Skeletal muscle tissue (tissue), 5 donors: ENCODE data around the gene TTYH1. TPM values are rescaled to one million over a fixed set of nuclear protein-coding genes. Genes with fewer than 3 reads are reported as not detected.

Experiments
- H3K27ac ChIP-seq: one replicate; pipeline ENCODE4 v1.7.0; 2013; ENCODE audit warnings: mild to moderate bottlenecking, low read depth, low read length, inconsistent platforms
- H3K27me3 ChIP-seq, 3 donors: one replicate each; pipeline ENCODE4 v1.7.0; 2013; ENCODE audit warnings: low read length in 3 of 3; ENCODE audit not compliant: control insufficient read depth in 3 of 3, insufficient read depth in 3 of 3
- H3K36me3 ChIP-seq, 3 donors: one replicate each; pipeline ENCODE4 v1.7.0; 2013; ENCODE audit warnings: low read length in 3 of 3; ENCODE audit not compliant: control insufficient read depth in 3 of 3, insufficient read depth in 3 of 3
- H3K4me1 ChIP-seq, 3 donors: one replicate each; pipeline ENCODE4 v1.7.0; 2013; ENCODE audit warnings: low read length in 3 of 3, mild to moderate bottlenecking in 3 of 3; ENCODE audit not compliant: control insufficient read depth in 3 of 3, insufficient read depth in 3 of 3
- H3K4me3 ChIP-seq, 3 donors: one replicate each; pipeline ENCODE4 v1.7.0; 2013; ENCODE audit warnings: low read length in 3 of 3
- H3K9ac ChIP-seq, 3 donors: one replicate each; pipeline ENCODE4 v1.7.0; 2013; ENCODE audit warnings: low read length in 3 of 3, mild to moderate bottlenecking in 3 of 3, moderate library complexity in 2 of 3, low read depth in 1 of 3
- H3K9me3 ChIP-seq, 3 donors: one replicate each; pipeline ENCODE4 v1.7.0; 2013; ENCODE audit warnings: low read length in 3 of 3; ENCODE audit not compliant: control insufficient read depth in 3 of 3
- small RNA-seq: library from RNA; depleted of rRNA; stranded (forward); fragments of <200 nt; gene quantifications from one replicate; pipeline ENCODE3, GENCODE V24; 2014
- total RNA-seq: library from RNA; depleted of rRNA; stranded (reverse); fragments of >200 nt; gene quantifications from one replicate; pipeline ENCODE4 v1.2.3, GENCODE V29; 2014
- donor health status: Osteomylitis.

Gene TTYH1
- total RNA-seq, 1 donor from 2014 or later: 1.0 TPM

DNA sequence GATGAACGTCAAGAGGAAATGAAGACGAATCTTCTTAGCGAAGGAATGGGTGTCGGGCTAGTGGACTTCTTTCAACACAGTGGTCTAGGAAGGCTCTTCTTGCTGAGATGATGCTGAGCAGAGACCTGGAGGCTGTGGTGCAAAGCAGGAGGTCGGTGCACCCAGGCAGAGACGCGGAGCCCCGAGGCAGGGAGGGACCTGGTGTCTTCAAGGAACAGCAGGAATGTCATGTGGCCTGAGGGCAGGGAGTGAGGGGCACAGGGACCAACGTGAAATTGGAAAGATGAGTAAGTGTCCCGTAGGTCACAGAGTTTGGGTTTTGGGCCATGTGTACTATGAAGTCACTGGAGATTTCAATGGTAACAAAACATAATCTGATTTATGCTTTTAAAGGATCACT lies 69.2 kb downstream of the TTYH1 start:
- Histone ChIP-seq H3K4me1 (no peaks in the 10 kb centered on the region), H3K9me3 (no peaks in the 10 kb centered on the region), H3K9ac (no peak overlapping the region), H3K27me3 (peaks cover 0 to 7% (median 3%) of the 10 kb centered on the region in 3 donors), H3K36me3 (no peaks in the 10 kb centered on the region), H3K27ac (no peak overlapping the region), H3K4me3 (no peak overlapping the region)

GRCh38 chr19:54485851-54486250 lies 70.6 kb downstream of the TTYH1 start:
- Histone ChIP-seq H3K9ac (no peak overlapping the region), H3K27me3 (peaks cover 0 to 7% (median 3%) of the 10 kb centered on the region in 3 donors), H3K27ac (no peak overlapping the region), H3K4me3 (no peak overlapping the region), H3K9me3 (no peaks in the 10 kb centered on the region), H3K4me1 (no peaks in the 10 kb centered on the region), H3K36me3 (no peaks in the 10 kb centered on the region)

Small RNAs within 50 kb of the gene (small RNA-seq; reads per million reads assigned to genes)
- gene AC245884.3: not detected

Other genes starting within 250 kb of the TTYH1 start
- 1.0 TPM for gene TMC4, start 242.3 kb upstream of the TTYH1 start, total RNA-seq
- gene MBOAT7, start 225.9 kb upstream of the TTYH1 start, total RNA-seq: 8.9 TPM
- gene TSEN34, start 224.2 kb upstream of the TTYH1 start, total RNA-seq: 29.7 TPM
- 4,630 TPM for gene RPS9, start 214.6 kb upstream of the TTYH1 start, total RNA-seq
- gene LILRB3, start 192.5 kb upstream of the TTYH1 start, total RNA-seq: 4.2 TPM
- under 0.01 TPM for gene LILRA6, start 172.7 kb upstream of the TTYH1 start, total RNA-seq
- 2.6 TPM for gene LILRB5, start 158.2 kb upstream of the TTYH1 start, total RNA-seq
- gene LILRB2, start 134.4 kb upstream of the TTYH1 start, total RNA-seq: 0.52 TPM
- gene LILRA5, start 102.3 kb upstream of the TTYH1 start, total RNA-seq: 2.6 TPM
- gene LILRA4, start 76.3 kb upstream of the TTYH1 start, total RNA-seq: under 0.01 TPM
- 8.4 TPM for gene LAIR1, start 50.5 kb upstream of the TTYH1 start, total RNA-seq
- gene LENG8, start 33.7 kb downstream of the TTYH1 start, total RNA-seq: 15.1 TPM
- 4.2 TPM for gene LENG9, start 48.3 kb downstream of the TTYH1 start, total RNA-seq
- gene CDC42EP5, start 57.8 kb downstream of the TTYH1 start, total RNA-seq: 31.8 TPM
- not detected for gene LAIR2, start 87.4 kb downstream of the TTYH1 start, total RNA-seq
- 1.0 TPM for gene LILRA2, start 158.3 kb downstream of the TTYH1 start, total RNA-seq
- gene LILRA1, start 178.2 kb downstream of the TTYH1 start, total RNA-seq: not detected
- 1.0 TPM for gene LILRB1, start 215.0 kb downstream of the TTYH1 start, total RNA-seq
- gene LILRB4, start 247.5 kb downstream of the TTYH1 start, total RNA-seq: 0.52 TPM